CD8-positive, alpha-beta memory T cell (primary cell): ENCODE measurements around the gene CHMP3. TPM values are rescaled to one million over a fixed set of nuclear protein-coding genes. Genes with fewer than 3 reads are reported as not detected.
"Not testable (repeated sequence)": the region's sequence is repeated elsewhere in the genome, so short reads cannot be mapped to it uniquely, and the experiment has no call there.

Experiments used
- CTCF ChIA-PET: fragments of 350-600 bp; sonication (Branson Sonifier 250); formaldehyde crosslinking; loops from one replicate; lab custom pipeline; 2021; ENCODE audit warnings: antibody characterized with exemption; lab: Charles Lee
- POLR2A ChIA-PET: fragments of 350-600 bp; sonication (Branson Sonifier 250); formaldehyde crosslinking; loops from one replicate; lab custom pipeline; 2021; ENCODE audit warnings: antibody characterized with exemption; lab: Charles Lee
- DNase-seq, 5 donors: peaks; one replicate each; pipeline versions ENCODE4 v3.0.0 to v3.0.0-alpha.2; 2020 to 2022; ENCODE audit warnings: mixed read lengths in 1 of 5
- H3K27ac ChIP-seq: one replicate; pipeline ENCODE4 v1.7.0; 2013; ENCODE audit warnings: low read depth, mild to moderate bottlenecking, low read length, moderate library complexity
- H3K27me3 ChIP-seq: 2 replicates; pipeline ENCODE4 v1.7.0; 2013; ENCODE audit warnings: low read length, mild to moderate bottlenecking; ENCODE audit not compliant: insufficient read depth, poor library complexity, severe bottlenecking
- H3K36me3 ChIP-seq: 2 replicates; pipeline ENCODE4 v1.7.0; 2013; ENCODE audit warnings: mild to moderate bottlenecking, low read length, moderate library complexity; ENCODE audit not compliant: insufficient read depth
- H3K4me1 ChIP-seq: 2 replicates; pipeline ENCODE4 v1.7.0; 2013; ENCODE audit warnings: mild to moderate bottlenecking, low read length, moderate library complexity; ENCODE audit not compliant: insufficient read depth
- H3K4me3 ChIP-seq: 2 replicates; pipeline ENCODE4 v1.7.0; 2013; ENCODE audit warnings: mild to moderate bottlenecking, low read length
- H3K9me3 ChIP-seq: 2 replicates; pipeline ENCODE4 v1.7.0; 2013; ENCODE audit warnings: mild to moderate bottlenecking, low read length
- H3K27ac Mint-ChIP-seq, 8 donors: one replicate each; pipeline ENCODE4 v1.8.0; 2020 to 2021; ENCODE audit warnings: mixed read lengths in 8 of 8, mild to moderate bottlenecking in 6 of 8, inconsistent platforms in 3 of 8, moderate library complexity in 3 of 8
- H3K27me3 Mint-ChIP-seq, 2 donors: one replicate each; pipeline ENCODE4 v1.8.0; 2020 to 2021; ENCODE audit warnings: mixed read lengths in 2 of 2, mild to moderate bottlenecking in 1 of 2, moderate library complexity in 1 of 2
- H3K36me3 Mint-ChIP-seq, 3 donors: one replicate each; pipeline ENCODE4 v1.8.0; 2020 to 2021; ENCODE audit warnings: mixed read lengths in 3 of 3, inconsistent platforms in 1 of 3, mild to moderate bottlenecking in 1 of 3
- H3K4me1 Mint-ChIP-seq, 3 donors: one replicate each; pipeline ENCODE4 v1.8.0; 2020 to 2021; ENCODE audit warnings: mixed read lengths in 3 of 3, inconsistent platforms in 1 of 3, mild to moderate bottlenecking in 1 of 3
- H3K4me3 Mint-ChIP-seq, 7 donors: one replicate each; pipeline ENCODE4 v1.8.0; 2020 to 2021; ENCODE audit warnings: mixed read lengths in 7 of 7, mild to moderate bottlenecking in 6 of 7, moderate library complexity in 4 of 7, inconsistent platforms in 2 of 7
- H3K9me3 Mint-ChIP-seq, 5 donors: one replicate each; pipeline ENCODE4 v1.8.0; 2020 to 2022; ENCODE audit warnings: mixed read lengths in 5 of 5, mild to moderate bottlenecking in 3 of 5, moderate library complexity in 2 of 5, inconsistent platforms in 1 of 5
- polyA plus RNA-seq: library from polyadenylated mRNA; unstranded; fragments of 300-500 nt; fragmentation: Illumina TruSeq; gene quantifications from one replicate; pipeline ENCODE4 v1.2.3, GENCODE V29; 2021
- total RNA-seq, 2 experiments: library from RNA; stranded (reverse); gene quantifications; one replicate each; pipeline ENCODE4 v1.2.3, GENCODE V29; 2021

CHMP3 gene
- total and polyA plus RNA-seq, 3 experiments from 2014 or later: 51.7 to 70.1 (median 58.9) TPM

GRCh38 chr2:86549440-86549839 lies 13.8 kb downstream of the CHMP3 start:
- H3K36me3 ChIP-seq, H3K27me3 Mint-ChIP-seq, POLR2A ChIA-PET, DNase-seq, H3K9me3 Mint-ChIP-seq, H3K27me3 ChIP-seq, H3K4me3 Mint-ChIP-seq, H3K27ac Mint-ChIP-seq, CTCF ChIA-PET, H3K27ac ChIP-seq, H3K4me3 ChIP-seq, H3K9me3 ChIP-seq: not testable (repeated sequence)
- peaks cover 33 to 41% (median 40%) of the 10 kb centered on the region in 3 donors for H3K4me1 Mint-ChIP-seq
- peaks cover 16 to 29% (median 24%) of the 10 kb centered on the region in 3 donors for H3K36me3 Mint-ChIP-seq
- peaks cover 22% of the 10 kb centered on the region for H3K4me1 ChIP-seq

GRCh38 chr2:86548913-86549396 lies 14.3 kb downstream of the CHMP3 start:
- H3K36me3 ChIP-seq, POLR2A ChIA-PET, H3K9me3 ChIP-seq, H3K27me3 Mint-ChIP-seq, H3K9me3 Mint-ChIP-seq, CTCF ChIA-PET, H3K27ac Mint-ChIP-seq, H3K4me3 Mint-ChIP-seq, H3K27ac ChIP-seq, DNase-seq, H3K27me3 ChIP-seq, H3K4me3 ChIP-seq: not testable (repeated sequence)
- H3K4me1 ChIP-seq: peaks cover 21% of the 10 kb centered on the region
- peaks cover 30 to 41% (median 36%) of the 10 kb centered on the region in 3 donors for H3K4me1 Mint-ChIP-seq
- peaks cover 16 to 30% (median 27%) of the 10 kb centered on the region in 3 donors for H3K36me3 Mint-ChIP-seq

- H3K36me3 Mint-ChIP-seq: peaks cover 18 to 30% (median 27%) of the 10 kb centered on the region in 3 donors
- H3K27me3 Mint-ChIP-seq, POLR2A ChIA-PET, H3K9me3 Mint-ChIP-seq, H3K4me3 Mint-ChIP-seq, DNase-seq, H3K9me3 ChIP-seq, CTCF ChIA-PET, H3K27ac ChIP-seq, H3K4me3 ChIP-seq, H3K27me3 ChIP-seq, H3K36me3 ChIP-seq: not testable (repeated sequence)
- H3K4me1 ChIP-seq: peaks cover 15% of the 10 kb centered on the region
- H3K4me1 Mint-ChIP-seq: peaks cover 26 to 40% (median 32%) of the 10 kb centered on the region in 3 donors
- peak overlapping the region in 2 of 8 donors; percentile 17 to 47 for H3K27ac Mint-ChIP-seq
Measured at GRCh38 chr2:86548165-86548912, 14.9 kb downstream of the CHMP3 start.

- H3K27me3 ChIP-seq, DNase-seq, H3K27ac ChIP-seq, CTCF ChIA-PET, H3K9me3 Mint-ChIP-seq, H3K27me3 Mint-ChIP-seq, H3K4me3 ChIP-seq, H3K4me3 Mint-ChIP-seq, H3K36me3 ChIP-seq, H3K27ac Mint-ChIP-seq, H3K4me1 ChIP-seq, H3K9me3 ChIP-seq: not testable (repeated sequence)
- Mint-ChIP-seq H3K36me3 (peaks cover 18 to 31% (median 27%) of the 10 kb centered on the region in 3 donors), H3K4me1 (peaks cover 10 to 22% (median 13%) of the 10 kb centered on the region in 3 donors)
- POLR2A ChIA-PET: interaction anchor here (0.6 kb wide), 1 partner anchor 27 kb away, joined by 3 read pairs; no protein-coding TSS in a partner anchor
Measured at GRCh38 chr2:86545296-86545924, 17.8 kb downstream of the CHMP3 start.

GRCh38 chr2:86544278-86545099 lies 18.8 kb downstream of the CHMP3 start:
- H3K36me3 Mint-ChIP-seq: peaks cover 18 to 35% (median 27%) of the 10 kb centered on the region in 3 donors
- H3K4me3 ChIP-seq: not testable (repeated sequence)

GRCh38 chr2:86543793-86544192 lies 19.4 kb downstream of the CHMP3 start:
- peak overlapping the region in 1 of 8 donors; percentile 30 for H3K27ac Mint-ChIP-seq
- CTCF ChIA-PET: no interaction called here
- no peaks in the 10 kb centered on the region for H3K27me3 ChIP-seq
- no peaks in the 10 kb centered on the region for H3K36me3 ChIP-seq
- POLR2A ChIA-PET: no interaction called here
- H3K9me3 Mint-ChIP-seq: peaks cover 0 to 3% (median 0%) of the 10 kb centered on the region in 5 donors
- no peak overlapping the region for H3K4me3 Mint-ChIP-seq
- peaks cover 21 to 37% (median 27%) of the 10 kb centered on the region in 3 donors for H3K36me3 Mint-ChIP-seq
- no peaks in the 10 kb centered on the region for H3K9me3 ChIP-seq
- H3K27ac ChIP-seq: no peak overlapping the region
- DNase-seq: no peak
- peaks cover 12 to 22% (median 13%) of the 10 kb centered on the region in 3 donors for H3K4me1 Mint-ChIP-seq
- H3K27me3 Mint-ChIP-seq: no peaks in the 10 kb centered on the region
- H3K4me1 ChIP-seq: no peaks in the 10 kb centered on the region
- no peak overlapping the region for H3K4me3 ChIP-seq

More at GRCh38 chr2:86544278-86545099, 18.8 kb downstream of the CHMP3 start:
- H3K27me3 ChIP-seq, H3K36me3 ChIP-seq, H3K4me1 ChIP-seq, DNase-seq, H3K27ac ChIP-seq, H3K27me3 Mint-ChIP-seq, H3K27ac Mint-ChIP-seq, H3K9me3 Mint-ChIP-seq, H3K4me3 Mint-ChIP-seq, POLR2A ChIA-PET, CTCF ChIA-PET, H3K9me3 ChIP-seq: not testable (repeated sequence)
- H3K4me1 Mint-ChIP-seq: peaks cover 12 to 22% (median 13%) of the 10 kb centered on the region in 3 donors

- no peaks in the 10 kb centered on the region for H3K27me3 Mint-ChIP-seq
- Histone ChIP-seq H3K4me3 (no peak overlapping the region), H3K27me3 (no peaks in the 10 kb centered on the region), H3K27ac (no peak overlapping the region), H3K9me3 (no peaks in the 10 kb centered on the region), H3K36me3 (no peaks in the 10 kb centered on the region), H3K4me1 (no peaks in the 10 kb centered on the region)
- ChIA-PET POLR2A (no interaction called here), CTCF (no interaction called here)
- H3K36me3 Mint-ChIP-seq: peaks cover 19 to 34% (median 24%) of the 10 kb centered on the region in 3 donors
- H3K4me3 Mint-ChIP-seq: no peak overlapping the region
- no peak overlapping the region for H3K27ac Mint-ChIP-seq
- DNase-seq: no peak
- H3K4me1 Mint-ChIP-seq: peaks cover 12 to 22% (median 13%) of the 10 kb centered on the region in 3 donors
- peaks cover 0 to 3% (median 0%) of the 10 kb centered on the region in 5 donors for H3K9me3 Mint-ChIP-seq
Measured at GRCh38 chr2:86543335-86543734, 19.9 kb downstream of the CHMP3 start.
